Measurements from ENCODE around the gene EEF2K. TPM values are rescaled to one million over a fixed set of nuclear protein-coding genes. Genes with fewer than 3 reads are reported as not detected.

The EEF2K gene
- total RNA-seq, 2 donors from 2014 or later: 32.0 to 34.0 TPM

DNA sequence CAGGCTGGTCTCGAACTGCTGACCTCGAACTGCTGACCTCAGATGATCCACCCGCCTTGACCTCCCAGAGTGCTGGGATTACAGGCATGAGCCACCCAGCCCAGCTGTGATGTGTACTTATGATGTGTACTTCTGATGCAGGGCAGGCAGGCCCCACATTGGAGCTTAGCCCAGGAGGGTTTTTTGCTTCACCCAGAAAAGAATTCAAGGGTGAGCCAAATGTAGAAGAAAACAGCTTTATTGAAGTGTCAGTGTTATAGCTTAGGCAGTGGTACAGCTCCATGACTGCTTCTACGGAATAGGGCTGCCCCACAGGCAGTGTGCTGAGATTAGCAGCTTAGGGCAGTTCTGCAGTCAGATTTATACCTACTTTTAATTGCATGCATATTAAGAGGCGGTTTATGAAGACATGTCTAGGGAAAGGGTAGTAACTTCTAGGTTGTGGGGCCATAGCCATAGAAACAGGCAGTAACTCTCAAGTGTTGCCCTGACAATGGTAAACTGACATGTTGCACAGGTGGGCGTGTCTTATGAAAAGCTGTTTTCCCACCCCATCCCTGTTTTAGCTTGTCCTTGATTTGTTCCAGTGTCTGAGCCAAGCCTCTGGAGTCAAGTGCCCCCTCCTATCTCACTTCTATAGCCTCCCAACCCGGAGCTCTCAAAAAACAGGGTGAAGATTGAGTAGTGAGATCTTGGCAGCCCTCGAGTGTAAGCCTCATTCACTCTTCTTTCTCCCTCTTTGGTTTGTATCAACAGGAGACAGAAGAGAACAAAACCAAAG is 67.0 kb downstream of the EEF2K start:
- intact Hi-C loops (cut with DNase I): no loop called here
- ATAC-seq (peak; percentile 69 to 89), DNase-seq (no peak)

DNA sequence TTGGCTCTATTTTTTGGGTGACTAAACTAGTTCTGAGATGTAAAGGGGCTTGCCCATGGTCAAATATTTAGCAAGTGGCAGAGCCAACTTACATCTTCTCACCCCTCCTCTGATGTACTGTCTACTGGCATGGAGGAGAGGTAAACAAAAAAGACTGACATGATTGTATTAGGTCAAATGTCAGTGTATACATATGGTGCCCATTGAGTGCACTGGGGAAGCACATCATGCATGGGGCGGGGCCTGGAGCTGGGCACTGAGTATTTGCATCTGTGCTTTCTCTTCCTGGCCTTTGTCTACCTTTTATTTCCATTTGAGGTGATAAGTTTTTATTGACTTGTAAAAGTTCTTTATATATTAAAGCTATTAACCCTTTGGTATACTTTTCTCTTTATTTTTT is 68.8 kb downstream of the EEF2K start:
- no peak for ATAC-seq
- intact Hi-C loops (cut with DNase I): no loop called here
- DNase-seq: no peak

DNA sequence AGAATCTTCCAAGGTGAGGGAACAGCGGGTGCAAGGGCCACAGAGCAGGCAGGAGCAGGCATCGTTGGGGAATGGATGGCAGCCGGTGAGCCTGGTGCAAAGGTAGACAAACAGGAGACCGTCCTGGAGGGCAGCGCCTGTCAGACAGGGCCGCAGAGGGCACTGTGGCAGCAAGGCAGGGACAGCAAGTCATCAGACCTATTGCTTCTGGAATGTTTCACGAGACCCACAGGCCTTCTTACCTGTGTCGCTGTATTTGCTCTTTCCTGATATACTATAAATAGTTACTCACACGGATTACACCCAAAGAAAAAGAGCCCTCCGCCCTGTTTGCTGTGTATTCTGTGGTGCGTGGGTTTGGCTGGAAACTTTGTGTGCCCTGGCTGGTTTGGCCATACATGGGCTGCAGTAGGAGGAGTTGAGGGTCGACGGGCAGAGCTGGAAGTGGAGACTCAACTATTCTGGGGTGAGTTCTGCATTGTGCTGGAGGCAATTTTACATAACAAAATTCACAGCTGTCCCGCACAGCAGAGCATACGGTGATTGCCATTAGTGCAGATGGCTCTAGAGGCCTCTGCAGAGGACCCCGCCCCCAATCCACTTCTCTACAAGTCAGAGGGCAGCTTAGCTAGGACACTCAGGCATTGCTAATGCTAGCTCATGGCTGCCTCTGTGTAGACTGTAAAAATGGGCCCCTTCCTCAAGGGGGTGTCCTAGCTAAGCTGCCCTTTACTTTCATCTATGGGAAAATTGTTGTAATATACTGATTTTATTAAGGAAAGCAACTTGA is 72.6 kb downstream of the EEF2K start:
- ATAC-seq: no peak
- intact Hi-C loops (cut with DNase I): no loop called here

GRCh38 chr16:22282254-22282892 is 76.3 kb downstream of the EEF2K start:
- intact Hi-C loops (cut with DNase I): no loop called here
- no peak for DNase-seq
- peak in 1 of 2 donors; percentile 31 for ATAC-seq

More for the DNA sequence above, 72.6 kb downstream of the EEF2K start:
- DNase-seq: no peak

GRCh38 chr16:22284637-22285036 is 78.6 kb downstream of the EEF2K start:
- DNase-seq (no peak), ATAC-seq (peak in 1 of 2 donors; percentile 50)
- intact Hi-C loops (cut with DNase I): no loop called here

DNA sequence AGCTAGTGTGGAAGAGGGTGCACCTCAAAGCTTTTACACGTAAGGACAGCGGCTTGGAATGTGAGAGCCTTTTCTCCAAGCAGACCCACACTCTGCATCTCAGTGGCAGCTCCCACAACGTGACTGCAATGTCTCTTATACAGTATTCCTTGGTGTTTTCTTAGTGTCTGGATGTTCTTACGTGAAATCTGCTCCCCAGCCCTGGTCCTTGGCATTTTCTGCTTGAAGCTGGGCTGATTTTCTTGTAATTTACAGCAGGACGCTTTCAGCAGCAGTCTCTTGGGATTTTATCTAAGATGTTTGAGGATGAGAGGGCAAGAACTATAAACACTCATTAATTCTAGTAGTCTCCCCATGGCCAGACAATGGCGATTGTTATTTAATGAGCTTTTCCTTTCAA is 79.0 kb downstream of the EEF2K start:
- no peak for DNase-seq
- no peak for ATAC-seq
- intact Hi-C loops (cut with DNase I): no loop called here

- DNase-seq (no peak), ATAC-seq (no peak)
- intact Hi-C loops (cut with DNase I): no loop called here
Measured at GRCh38 chr16:22291020-22291419, 84.9 kb downstream of the EEF2K start.

DNA sequence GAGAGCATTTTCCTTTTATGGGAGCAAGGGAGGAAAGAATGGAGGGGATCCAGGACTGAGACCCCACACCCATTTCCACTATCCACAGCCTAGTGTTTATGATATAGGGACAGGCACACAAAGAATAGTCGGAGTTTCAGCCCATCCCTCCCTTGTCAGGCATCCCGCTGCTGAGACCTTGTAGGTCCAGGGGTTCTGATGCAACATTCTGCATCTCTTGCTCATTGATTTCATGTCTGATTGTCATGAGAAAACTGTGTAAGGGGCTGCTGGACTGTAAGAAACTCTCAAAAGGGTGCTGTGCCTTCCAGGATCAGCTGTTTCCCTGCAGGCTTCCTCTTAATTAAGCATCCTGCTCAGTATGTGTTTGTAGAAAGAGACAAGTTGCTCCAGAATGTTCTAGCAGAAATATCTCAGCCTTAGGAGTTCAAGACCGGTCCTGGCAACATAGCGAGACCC is 85.8 kb downstream of the EEF2K start:
- DNase-seq: no peak
- ATAC-seq: no peak
- intact Hi-C loops (cut with DNase I): no loop called here

DNA sequence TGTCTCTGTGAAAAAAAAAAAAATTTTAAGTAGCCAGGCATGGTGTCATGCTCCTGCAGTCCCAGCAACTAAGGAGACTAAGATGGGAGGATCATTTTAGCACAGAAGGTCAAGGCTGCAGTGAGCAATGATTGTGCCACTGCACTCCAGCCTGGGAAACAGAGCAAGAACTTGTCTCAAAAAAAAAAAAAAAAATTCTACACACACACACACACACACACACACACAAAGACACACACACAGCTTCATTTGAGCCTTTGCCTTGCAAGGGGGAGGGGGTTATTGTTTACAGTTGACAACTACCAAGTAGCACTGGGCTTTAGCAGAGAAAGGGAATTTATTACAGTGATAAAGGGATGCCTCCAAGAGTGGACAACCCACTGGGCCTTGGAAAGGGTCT is 86.2 kb downstream of the EEF2K start:
- no peak for DNase-seq
- no peak for ATAC-seq
- intact Hi-C loops (cut with DNase I): no loop called here

DNA sequence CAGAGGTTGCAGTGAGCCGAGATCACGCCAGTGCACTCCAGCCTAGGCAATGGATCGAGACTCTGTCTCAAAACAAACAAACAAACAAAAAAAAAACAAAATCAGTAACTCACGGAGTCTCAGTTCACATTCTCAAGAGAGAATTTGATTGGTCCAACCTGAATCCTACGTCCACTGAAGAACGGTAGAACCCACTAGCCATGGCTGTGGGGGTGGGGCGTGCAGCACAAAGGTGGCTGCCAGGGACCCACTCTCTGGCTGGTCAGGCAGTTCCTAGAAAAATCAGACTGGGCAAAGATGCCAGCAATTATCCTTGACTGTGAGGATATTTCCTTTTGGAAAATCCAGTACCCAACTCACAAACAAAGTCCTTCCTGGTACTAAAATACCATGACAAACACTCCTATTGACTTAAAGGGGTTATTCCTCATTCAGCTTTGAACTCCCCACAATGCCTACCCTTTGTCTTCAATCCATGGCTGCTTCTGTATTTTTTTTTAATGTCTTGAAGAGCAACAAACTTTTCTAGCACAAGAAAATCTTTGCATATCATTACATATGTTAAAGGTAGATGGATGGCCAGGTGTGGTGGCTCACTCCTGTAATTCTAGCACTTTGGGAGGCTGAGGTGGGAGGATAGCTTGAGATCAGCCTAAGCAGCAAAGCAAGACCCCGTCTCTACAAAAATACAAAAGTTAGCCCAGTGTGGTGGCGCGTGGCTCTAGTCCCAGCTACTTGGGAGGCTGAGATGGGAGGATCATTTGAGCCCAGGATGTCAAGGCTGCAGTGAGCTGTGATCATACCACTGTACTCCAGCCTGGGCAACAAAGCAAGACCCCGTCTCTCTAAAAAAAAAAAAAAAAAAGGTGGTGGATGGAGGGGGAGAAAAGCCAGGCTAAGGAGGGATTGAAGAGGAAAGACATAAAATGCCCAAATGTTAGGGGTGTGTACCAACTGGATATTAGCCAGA is 87.3 kb downstream of the EEF2K start:
- intact Hi-C loops (cut with DNase I): no loop called here
- DNase-seq: no peak
- no peak for ATAC-seq

DNA sequence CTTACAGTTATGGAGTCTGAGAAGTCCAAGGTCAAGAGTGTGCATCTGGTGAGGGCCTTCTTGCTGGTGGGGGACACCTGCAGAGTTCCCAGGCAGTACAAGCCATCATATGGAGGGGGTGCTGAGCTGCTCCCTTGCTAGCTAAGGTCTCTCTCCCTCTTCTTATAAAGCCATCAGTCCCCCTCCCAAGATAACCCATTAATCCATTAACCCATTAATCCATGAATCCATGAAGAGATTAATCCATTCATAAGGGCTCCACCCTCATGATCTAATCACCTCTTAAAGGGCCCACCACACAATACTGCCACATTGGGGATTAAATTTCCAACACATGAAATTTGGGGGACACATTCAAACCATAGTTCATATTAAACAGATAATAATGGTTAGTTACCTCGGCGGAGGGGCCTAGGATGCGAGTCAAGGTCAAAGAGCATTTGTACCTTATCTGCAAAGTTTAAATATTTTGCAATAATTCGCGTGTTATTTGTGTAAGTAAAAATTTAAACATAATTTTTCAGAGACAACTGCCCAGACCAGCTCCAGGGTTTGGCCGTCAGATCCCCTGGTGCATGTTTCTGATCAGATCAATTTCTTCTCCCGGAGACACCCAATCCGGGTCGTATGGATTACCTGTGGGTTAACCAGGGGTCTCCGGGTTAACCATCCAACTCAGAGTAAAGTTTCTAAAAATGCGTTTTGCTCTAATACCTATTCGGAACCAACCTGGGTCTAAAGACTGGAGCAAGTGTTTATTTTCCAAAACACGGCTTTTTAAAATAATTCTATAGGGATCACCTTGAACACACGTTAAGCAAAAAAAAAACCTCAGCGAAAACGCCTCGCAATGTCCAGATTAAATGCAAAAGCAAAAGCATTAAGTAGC is 90.4 kb downstream of the EEF2K start:
- ATAC-seq (no peak), DNase-seq (no peak)
- intact Hi-C loops (cut with DNase I): loop anchor here (1.0 to 5.0 kb wide), 3 partner anchors 90 to 100 kb away; partner anchors contain the start of gene EEF2K (in 1 of the 2)

- peak; percentile 96 for ATAC-seq
- intact Hi-C loops (cut with DNase I): loop anchor here (1.0 to 5.0 kb wide), 3 partner anchors 91 to 101 kb away; partner anchors contain the start of gene EEF2K (in 1 of the 2)
- DNase-seq: peak; percentile 99
Measured at GRCh38 chr16:22297114-22297870, 91.2 kb downstream of the EEF2K start, which contains the start of gene POLR3E. Gene POLR3E (plus strand): TSS chr16:22297409. CDS start chr16:22302969, 5,560 bp downstream.

- DNase-seq (peak; percentile 69), ATAC-seq (peak; percentile 32 to 72)
- intact Hi-C loops (cut with DNase I): loop anchor here (1.0 to 5.0 kb wide), 3 partner anchors 92 to 102 kb away; partner anchors contain the start of gene EEF2K (in 1 of the 2)
Measured at GRCh38 chr16:22297871-22298733, 92.0 kb downstream of the EEF2K start.

DNA sequence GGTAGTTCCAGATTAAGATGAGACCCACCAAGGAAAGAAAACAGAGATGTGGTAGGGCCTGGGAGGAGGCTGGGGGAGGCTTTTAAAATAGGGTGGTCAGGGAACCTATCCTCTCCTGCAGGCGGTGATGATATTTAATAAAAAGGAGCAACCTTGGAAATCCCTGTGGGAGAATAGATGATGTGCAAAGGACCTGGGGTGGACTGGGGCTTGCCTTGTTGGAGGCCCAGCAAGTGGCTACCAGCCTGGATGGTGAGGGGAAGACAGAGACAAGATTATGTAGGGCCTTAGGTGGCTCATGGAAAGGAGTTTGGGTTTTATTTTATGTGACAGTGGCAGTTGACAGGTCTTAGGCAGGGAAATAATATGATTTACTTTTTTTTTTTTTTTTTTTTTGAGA is 93.0 kb downstream of the EEF2K start:
- intact Hi-C loops (cut with DNase I): loop anchor here in 1 of 2 donors (5.0 kb wide), 1 partner anchor 102 kb away; no protein-coding TSS in a partner anchor
- ATAC-seq: no peak

GRCh38 chr16:22300427-22301071 is 94.5 kb downstream of the EEF2K start:
- intact Hi-C loops (cut with DNase I): no loop called here
- no peak for ATAC-seq
- DNase-seq: peak; percentile 69

More for the DNA sequence above, 93.0 kb downstream of the EEF2K start:
- no peak for DNase-seq

Data from left cardiac atrium (tissue), 4 donors.